Measurements from ENCODE around the gene FN3KRP.

The FN3KRP gene

GRCh38 chr17:82687375-82687861 lies 29.1 kb upstream of the FN3KRP start:
- H3K4me3 ChIP-seq (ENCODE audit: low read depth, low read length): no peak overlapping the region
- in situ Hi-C loops (cut with HindIII; ENCODE audit: low sequenced_read_pairs): no loop called here
- no peak for TF ChIP-seq CTCF (IDR thresholded peaks at IDR 0.05; ENCODE audit: low read depth, low read length, missing control alignments)
- no peak for DNase-seq (ENCODE audit: low read depth)

- TF ChIP-seq CTCF (IDR thresholded peaks at IDR 0.05; ENCODE audit: low read depth, low read length, missing control alignments): no peak
These were observed 28.6 kb upstream of the FN3KRP start for GRCh38 chr17:82687871-82688270.

GRCh38 chr17:82689077-82689476 lies 27.4 kb upstream of the FN3KRP start:
- in situ Hi-C loops (cut with HindIII; ENCODE audit: low sequenced_read_pairs): no loop called here

More at GRCh38 chr17:82687871-82688270, 28.6 kb upstream of the FN3KRP start:
- in situ Hi-C loops (cut with HindIII; ENCODE audit: low sequenced_read_pairs): no loop called here
- H3K4me3 ChIP-seq (ENCODE audit: low read depth, low read length): no peak overlapping the region
- DNase-seq (ENCODE audit: low read depth): no peak

GRCh38 chr17:82690786-82691489 lies 25.6 kb upstream of the FN3KRP start:
- no peak for TF ChIP-seq CTCF (IDR thresholded peaks at IDR 0.05; ENCODE audit: low read depth, low read length, missing control alignments)
- no peak overlapping the region for H3K4me3 ChIP-seq (ENCODE audit: low read depth, low read length)
- no peak for DNase-seq (ENCODE audit: low read depth)
- in situ Hi-C loops (cut with HindIII; ENCODE audit: low sequenced_read_pairs): no loop called here

More at GRCh38 chr17:82689077-82689476, 27.4 kb upstream of the FN3KRP start:
- no peak overlapping the region for H3K4me3 ChIP-seq (ENCODE audit: low read depth, low read length)
- DNase-seq (ENCODE audit: low read depth): no peak
- no peak for TF ChIP-seq CTCF (IDR thresholded peaks at IDR 0.05; ENCODE audit: low read depth, low read length, missing control alignments)

- in situ Hi-C loops (cut with HindIII; ENCODE audit: low sequenced_read_pairs): no loop called here
- no peak for TF ChIP-seq CTCF (IDR thresholded peaks at IDR 0.05; ENCODE audit: low read depth, low read length, missing control alignments)
- H3K4me3 ChIP-seq (ENCODE audit: low read depth, low read length): no peak overlapping the region
- DNase-seq (ENCODE audit: low read depth): no peak
These were observed 24.8 kb upstream of the FN3KRP start for GRCh38 chr17:82691714-82692113.

GRCh38 chr17:82692268-82692667 lies 24.2 kb upstream of the FN3KRP start:
- in situ Hi-C loops (cut with HindIII; ENCODE audit: low sequenced_read_pairs): no loop called here
- H3K4me3 ChIP-seq (ENCODE audit: low read depth, low read length): no peak overlapping the region

More at GRCh38 chr17:82692268-82692667, 24.2 kb upstream of the FN3KRP start:
- no peak for DNase-seq (ENCODE audit: low read depth)
- TF ChIP-seq CTCF (IDR thresholded peaks at IDR 0.05; ENCODE audit: low read depth, low read length, missing control alignments): no peak
